Panc1 (cell line): ENCODE results near the gene CCNYL1. TPM values are rescaled to one million over a fixed set of nuclear protein-coding genes. Genes with fewer than 3 reads are reported as not detected.

Experiments used
- ATAC-seq: fragments of 200-7000 bp; cut with Tn5 transposase; 2 replicates; pipeline ENCODE4 v1.9.1; 2020; ENCODE audit warnings: mild to moderate bottlenecking, moderate library complexity
- BruUV-seq: library from RNA; stranded (reverse); fragments of 400-500 nt; replicated peaks from 2 replicates; lab custom pipeline; 2021; lab: Mats Ljungman, UMichigan
- CTCF ChIA-PET: fragments of 300-600 bp; sonication (Branson Sonifier 250); formaldehyde crosslinking; loops from one replicate; lab custom pipeline; 2022; ENCODE audit warnings: antibody characterized with exemption; lab: Charles Lee
- POLR2A ChIA-PET: fragments of 300-600 bp; sonication (Branson Sonifier 250); formaldehyde crosslinking; loops from one replicate; lab custom pipeline; 2022; ENCODE audit warnings: antibody characterized with exemption; lab: Charles Lee
- DNase-seq: peaks from one replicate; pipeline ENCODE4 v3.0.0-alpha.2; 2010; ENCODE audit warnings: low read depth, low spot score
- H3K27ac ChIP-seq: 2 replicates; pipeline ENCODE4 v1.5.1; 2011; ENCODE audit warnings: mild to moderate bottlenecking, low read length, inconsistent platforms
- H3K27me3 ChIP-seq: fragments of 200-500 bp; sonication (Bioruptor generic); 2 replicates; pipeline ENCODE4 v1.6.0; 2014; ENCODE audit warnings: low read length, inconsistent platforms; ENCODE audit not compliant: control insufficient read depth, insufficient read depth
- H3K36me3 ChIP-seq: fragments of 200-500 bp; sonication (Bioruptor generic); 2 replicates; pipeline ENCODE4 v1.5.1; 2014; ENCODE audit warnings: inconsistent platforms, mild to moderate bottlenecking, low read length, moderate library complexity; ENCODE audit not compliant: control insufficient read depth, insufficient read depth
- H3K4me1 ChIP-seq: 2 replicates; pipeline ENCODE4 v1.5.1; 2011; ENCODE audit warnings: inconsistent platforms, mild to moderate bottlenecking, low read length, moderate library complexity; ENCODE audit not compliant: control insufficient read depth, insufficient read depth
- H3K4me3 ChIP-seq, 2 experiments: 2 replicates each; pipeline ENCODE4 v1.5.1; 2011 to 2012; ENCODE audit warnings: low read depth in 2 of 2, low read length in 2 of 2, mild to moderate bottlenecking in 2 of 2, inconsistent platforms in 1 of 2, moderate library complexity in 1 of 2
- H3K9me3 ChIP-seq: fragments of 200-500 bp; sonication (Bioruptor generic); 2 replicates; pipeline ENCODE4 v1.5.1; 2014; ENCODE audit warnings: low read depth, mild to moderate bottlenecking, inconsistent platforms, low read length, moderate library complexity; ENCODE audit not compliant: control insufficient read depth, insufficient read depth
- POLR2AphosphoS5 ChIP-seq: IDR thresholded peaks from 2 replicates; pipeline ENCODE4 v1.6.1; 2012; ENCODE audit warnings: mild to moderate bottlenecking, low read depth, low read length, moderate library complexity
- SIN3A ChIP-seq: IDR thresholded peaks from 2 replicates; pipeline ENCODE4 v1.6.1; 2012; ENCODE audit warnings: low read depth, mild to moderate bottlenecking, low read length, moderate library complexity, borderline replicate concordance; ENCODE audit not compliant: insufficient read depth
- TCF7L2 ChIP-seq: IDR thresholded peaks from 2 replicates; pipeline ENCODE4 v1.6.1; 2011; ENCODE audit warnings: mild to moderate bottlenecking, low read depth, low read length, inconsistent platforms
- in situ Hi-C: cut with HindIII; loops from 2 replicates; pipeline ENCODE4 v1.10.0; 2016; ENCODE audit warnings: low sequenced_read_pairs, low pct_unique_long_range_greater_than_20kb
- intact Hi-C: fragments of 100-400 bp; cut with micrococcal nuclease; formaldehyde crosslinking; loops from one replicate; pipeline ENCODE4 v1.10.0; 2022; ENCODE audit not compliant: unreplicated experiment
- total RNA-seq: library from RNA; stranded (reverse); gene quantifications from one replicate; pipeline ENCODE4 v1.2.1, GENCODE V29; 2021; ENCODE audit not compliant: unreplicated experiment
- TF ChIP-seq, protein P1 (sequence below): fragments of 450-650 bp; IDR thresholded peaks from 2 replicates; pipeline ENCODE4 v1.5.1; 2017; ENCODE audit warnings: mild to moderate bottlenecking
- TF ChIP-seq, protein P2 (sequence below), 2 experiments: IDR thresholded peaks; 2 replicates each; pipeline ENCODE4 v1.6.1; 2011 to 2012; ENCODE audit warnings: low read depth in 2 of 2, control low read depth in 1 of 2, low read length in 1 of 2, mild to moderate bottlenecking in 1 of 2, moderate library complexity in 1 of 2; ENCODE audit not compliant: insufficient read depth in 1 of 2

The CCNYL1 gene
- total RNA-seq, 1 experiment from 2014 or later, result 31.4 TPM

DNA sequence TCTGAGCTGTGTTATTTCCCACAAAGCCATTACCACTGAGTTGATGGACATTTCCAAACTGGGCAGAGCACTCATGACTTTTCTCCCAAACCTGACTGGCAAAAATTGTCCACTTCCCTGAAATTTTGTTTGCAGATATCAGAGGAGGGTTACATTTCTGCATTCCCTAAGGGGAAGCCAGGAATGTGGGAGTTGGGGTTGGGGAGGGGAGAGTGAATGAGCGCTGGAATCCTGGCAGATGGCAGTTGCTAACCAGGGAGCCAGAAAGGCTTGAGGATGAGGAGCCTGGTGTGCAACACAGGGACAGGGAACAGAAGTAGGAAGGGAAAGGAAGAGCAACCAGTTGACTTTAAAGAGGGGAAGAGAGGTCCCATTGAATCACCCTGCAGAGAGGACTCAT is 14.0 kb upstream of the CCNYL1 start:
- in situ Hi-C loops (no loop called here), intact Hi-C loops (no loop called here)
- ATAC-seq, result no peak
- BruUV-seq, result no TSS peak
- TF ChIP-seq, protein P1, sequence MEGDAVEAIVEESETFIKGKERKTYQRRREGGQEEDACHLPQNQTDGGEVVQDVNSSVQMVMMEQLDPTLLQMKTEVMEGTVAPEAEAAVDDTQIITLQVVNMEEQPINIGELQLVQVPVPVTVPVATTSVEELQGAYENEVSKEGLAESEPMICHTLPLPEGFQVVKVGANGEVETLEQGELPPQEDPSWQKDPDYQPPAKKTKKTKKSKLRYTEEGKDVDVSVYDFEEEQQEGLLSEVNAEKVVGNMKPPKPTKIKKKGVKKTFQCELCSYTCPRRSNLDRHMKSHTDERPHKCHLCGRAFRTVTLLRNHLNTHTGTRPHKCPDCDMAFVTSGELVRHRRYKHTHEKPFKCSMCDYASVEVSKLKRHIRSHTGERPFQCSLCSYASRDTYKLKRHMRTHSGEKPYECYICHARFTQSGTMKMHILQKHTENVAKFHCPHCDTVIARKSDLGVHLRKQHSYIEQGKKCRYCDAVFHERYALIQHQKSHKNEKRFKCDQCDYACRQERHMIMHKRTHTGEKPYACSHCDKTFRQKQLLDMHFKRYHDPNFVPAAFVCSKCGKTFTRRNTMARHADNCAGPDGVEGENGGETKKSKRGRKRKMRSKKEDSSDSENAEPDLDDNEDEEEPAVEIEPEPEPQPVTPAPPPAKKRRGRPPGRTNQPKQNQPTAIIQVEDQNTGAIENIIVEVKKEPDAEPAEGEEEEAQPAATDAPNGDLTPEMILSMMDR, result no peak
- TF ChIP-seq SIN3A, result no peak
- TF ChIP-seq POLR2AphosphoS5, result no peak
- TF ChIP-seq, protein P2, sequence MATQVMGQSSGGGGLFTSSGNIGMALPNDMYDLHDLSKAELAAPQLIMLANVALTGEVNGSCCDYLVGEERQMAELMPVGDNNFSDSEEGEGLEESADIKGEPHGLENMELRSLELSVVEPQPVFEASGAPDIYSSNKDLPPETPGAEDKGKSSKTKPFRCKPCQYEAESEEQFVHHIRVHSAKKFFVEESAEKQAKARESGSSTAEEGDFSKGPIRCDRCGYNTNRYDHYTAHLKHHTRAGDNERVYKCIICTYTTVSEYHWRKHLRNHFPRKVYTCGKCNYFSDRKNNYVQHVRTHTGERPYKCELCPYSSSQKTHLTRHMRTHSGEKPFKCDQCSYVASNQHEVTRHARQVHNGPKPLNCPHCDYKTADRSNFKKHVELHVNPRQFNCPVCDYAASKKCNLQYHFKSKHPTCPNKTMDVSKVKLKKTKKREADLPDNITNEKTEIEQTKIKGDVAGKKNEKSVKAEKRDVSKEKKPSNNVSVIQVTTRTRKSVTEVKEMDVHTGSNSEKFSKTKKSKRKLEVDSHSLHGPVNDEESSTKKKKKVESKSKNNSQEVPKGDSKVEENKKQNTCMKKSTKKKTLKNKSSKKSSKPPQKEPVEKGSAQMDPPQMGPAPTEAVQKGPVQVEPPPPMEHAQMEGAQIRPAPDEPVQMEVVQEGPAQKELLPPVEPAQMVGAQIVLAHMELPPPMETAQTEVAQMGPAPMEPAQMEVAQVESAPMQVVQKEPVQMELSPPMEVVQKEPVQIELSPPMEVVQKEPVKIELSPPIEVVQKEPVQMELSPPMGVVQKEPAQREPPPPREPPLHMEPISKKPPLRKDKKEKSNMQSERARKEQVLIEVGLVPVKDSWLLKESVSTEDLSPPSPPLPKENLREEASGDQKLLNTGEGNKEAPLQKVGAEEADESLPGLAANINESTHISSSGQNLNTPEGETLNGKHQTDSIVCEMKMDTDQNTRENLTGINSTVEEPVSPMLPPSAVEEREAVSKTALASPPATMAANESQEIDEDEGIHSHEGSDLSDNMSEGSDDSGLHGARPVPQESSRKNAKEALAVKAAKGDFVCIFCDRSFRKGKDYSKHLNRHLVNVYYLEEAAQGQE (IDR thresholded peaks at IDR 0.05; ENCODE audit: insufficient read depth in 1 of 2, low read depth in 2 of 2, low read length in 1 of 2), result no peak
- ChIA-PET CTCF (no interaction called here), POLR2A (no interaction called here)
- no peaks in the 10 kb centered on the region for H3K27me3 ChIP-seq
- no peak overlapping the region for H3K4me3 ChIP-seq
- no peaks in the 10 kb centered on the region for H3K36me3 ChIP-seq
- peaks cover 3% of the 10 kb centered on the region; the same call in 1 of the 2 replicates for H3K4me1 ChIP-seq
- no peaks in the 10 kb centered on the region for H3K9me3 ChIP-seq
- no peak overlapping the region for H3K27ac ChIP-seq
- DNase-seq, result no peak

GRCh38 chr2:207698301-207698700 is 13.1 kb upstream of the CCNYL1 start:
- POLR2A ChIA-PET, result no interaction called here
- ATAC-seq, result no peak

More at GRCh38 chr2:207698301-207698700, 13.1 kb upstream of the CCNYL1 start:
- Histone ChIP-seq H3K36me3 (no peaks in the 10 kb centered on the region), H3K4me3 (no peak overlapping the region), H3K27me3 (no peaks in the 10 kb centered on the region), H3K27ac (no peak overlapping the region), H3K4me1 (peaks cover 3% of the 10 kb centered on the region; the same call in 1 of the 2 replicates), H3K9me3 (no peaks in the 10 kb centered on the region)
- intact Hi-C loops, result no loop called here
- DNase-seq, result no peak
- in situ Hi-C loops, result no loop called here
- CTCF ChIA-PET, result no interaction called here
- no TSS peak for BruUV-seq
- no peak for TF ChIP-seq SIN3A
- no peak for TF ChIP-seq TCF7L2
- TF ChIP-seq, protein P1, result no peak
- TF ChIP-seq, protein P2 (IDR thresholded peaks at IDR 0.05; ENCODE audit: insufficient read depth in 1 of 2, low read depth in 2 of 2, low read length in 1 of 2), result no peak
- TF ChIP-seq POLR2AphosphoS5, result no peak
